Fibroblast of the conjunctiva (primary cell): ENCODE measurements around the gene RGS5.

ENCODE experiments used
- DNase-seq: peaks from one replicate; pipeline ENCODE4 v3.0.0-alpha.2; 2010; ENCODE audit warnings: low read depth

Gene RGS5

GRCh38 chr1:163144418-163144817 is 58.3 kb downstream of the RGS5 start:
- DNase-seq, result no peak

GRCh38 chr1:163142152-163142551 is 60.6 kb downstream of the RGS5 start:
- DNase-seq, result no peak

- DNase-seq, result no peak
Observed at GRCh38 chr1:163141556-163141955, 61.2 kb downstream of the RGS5 start.

GRCh38 chr1:163137556-163138265 is 65.0 kb downstream of the RGS5 start:
- DNase-seq, result no peak

- DNase-seq, result no peak
Observed at GRCh38 chr1:163131981-163132380, 70.7 kb downstream of the RGS5 start.

- DNase-seq, result no peak
Observed at GRCh38 chr1:163130225-163130856, 72.4 kb downstream of the RGS5 start.

GRCh38 chr1:163128282-163128681 is 74.4 kb downstream of the RGS5 start:
- no peak for DNase-seq

- no peak for DNase-seq
Observed at GRCh38 chr1:163124812-163125211, 77.9 kb downstream of the RGS5 start.

- DNase-seq, result no peak
Observed at GRCh38 chr1:163120372-163120771, 82.3 kb downstream of the RGS5 start.

GRCh38 chr1:163119707-163120106 is 83.0 kb downstream of the RGS5 start:
- DNase-seq, result no peak

GRCh38 chr1:163115887-163116286 is 86.8 kb downstream of the RGS5 start:
- DNase-seq, result no peak

- DNase-seq, result no peak
Observed at GRCh38 chr1:163107655-163108054, 95.1 kb downstream of the RGS5 start.

- DNase-seq, result no peak
Observed at GRCh38 chr1:163106364-163106987, 96.2 kb downstream of the RGS5 start.

GRCh38 chr1:163104385-163105099 is 98.2 kb downstream of the RGS5 start:
- DNase-seq, result no peak

- no peak for DNase-seq
Observed at GRCh38 chr1:163102590-163102989, 100.1 kb downstream of the RGS5 start.

- DNase-seq, result no peak
Observed at GRCh38 chr1:163095213-163095612, 107.5 kb downstream of the RGS5 start.

GRCh38 chr1:163094589-163094988 is 108.1 kb downstream of the RGS5 start:
- no peak for DNase-seq

GRCh38 chr1:163094182-163094581 is 108.5 kb downstream of the RGS5 start:
- no peak for DNase-seq

GRCh38 chr1:163093579-163093978 is 109.1 kb downstream of the RGS5 start:
- no peak for DNase-seq

- DNase-seq, result no peak
Observed at GRCh38 chr1:163093169-163093568, 109.5 kb downstream of the RGS5 start.
